Epithelial cell of esophagus (primary cell): ENCODE results near the gene GNAS.

Experiments used
- DNase-seq: peaks from one replicate; pipeline ENCODE4 v3.0.0; 2010; ENCODE audit warnings: low read depth
- H3K4me3 ChIP-seq: 2 replicates; pipeline ENCODE4 v1.5.1; 2011; ENCODE audit warnings: mild to moderate bottlenecking, low read length, control low read depth
- CTCF ChIP-seq: IDR thresholded peaks from 2 replicates; pipeline ENCODE4 v1.5.1; 2011; ENCODE audit warnings: low read depth, mild to moderate bottlenecking, low read length, control low read depth, inconsistent platforms; ENCODE audit not compliant: insufficient read depth; ENCODE audit errors: missing control alignments

The GNAS gene

DNA sequence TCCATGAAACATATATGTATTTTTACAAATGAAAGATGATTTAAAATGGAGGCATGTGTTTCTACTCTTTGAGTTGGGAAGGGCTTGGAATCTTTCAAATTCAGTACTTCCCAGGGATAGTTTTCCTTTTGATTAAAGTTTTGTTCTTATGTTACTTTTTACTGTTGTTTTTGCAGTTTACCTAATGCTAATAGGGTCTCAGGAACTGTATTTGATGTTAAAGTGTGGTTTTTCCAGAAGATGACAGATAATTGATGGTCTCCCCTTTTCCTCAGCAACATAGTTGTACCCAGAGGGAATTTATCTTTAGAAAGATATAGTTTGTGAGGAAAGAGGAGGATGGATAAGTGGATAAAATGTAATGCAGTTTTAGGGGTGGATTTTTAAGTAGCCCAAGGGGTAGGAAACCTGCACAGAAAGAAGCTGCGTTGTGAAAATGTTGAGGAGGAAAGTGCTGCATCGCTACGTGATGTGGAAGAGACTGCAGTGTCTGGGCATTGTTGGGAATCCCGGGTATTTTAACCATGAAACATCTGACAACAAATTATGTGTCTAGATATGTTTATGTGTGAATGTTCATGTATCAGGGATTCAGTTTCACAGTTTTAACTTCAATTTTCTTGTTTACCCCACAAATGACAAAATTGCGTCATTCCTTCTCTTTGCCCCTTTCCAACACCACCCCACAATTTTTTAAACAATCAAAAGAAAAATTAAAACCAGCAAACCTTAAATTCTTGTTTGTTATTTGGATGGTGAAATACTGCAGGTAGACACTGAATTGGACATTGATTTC is 42.3 kb downstream of the GNAS start:
- DNase-seq = no peak
- TF ChIP-seq CTCF = no peak

DNA sequence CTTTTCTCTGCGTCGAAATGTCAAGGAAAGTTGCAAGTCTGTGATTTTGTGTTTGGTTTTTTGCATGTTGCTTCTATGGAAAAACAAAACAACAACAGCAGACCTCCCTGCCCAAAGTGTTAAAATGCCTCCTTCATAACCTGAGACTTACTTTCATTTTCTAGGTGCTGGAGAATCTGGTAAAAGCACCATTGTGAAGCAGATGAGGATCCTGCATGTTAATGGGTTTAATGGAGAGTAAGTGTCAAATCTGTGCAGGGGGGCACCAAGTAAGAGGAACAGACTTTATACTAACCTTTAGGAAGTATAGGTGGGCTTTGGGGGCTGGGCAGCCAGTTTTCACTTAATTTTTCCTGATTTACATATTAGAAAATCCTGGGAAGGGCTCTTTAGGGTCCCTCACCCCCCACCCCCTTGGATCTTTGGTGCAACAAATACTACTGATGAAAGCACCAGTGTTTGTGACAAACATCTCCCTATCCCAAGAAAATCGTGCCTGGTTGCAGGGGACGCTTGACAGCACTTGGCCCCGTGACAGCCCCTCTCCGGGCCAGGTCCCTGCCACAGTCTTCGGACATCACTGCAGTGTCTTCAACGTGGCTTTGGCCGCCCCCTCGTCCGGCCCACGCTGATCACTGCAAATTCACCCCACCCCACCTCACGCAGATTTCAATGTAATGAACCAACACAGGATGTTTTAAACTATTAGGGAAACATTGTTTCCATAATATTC is 43.1 kb downstream of the GNAS start:
- TF ChIP-seq CTCF = no peak
- H3K4me3 ChIP-seq = no peak overlapping the region
- DNase-seq = no peak

More for the DNA sequence above, 42.3 kb downstream of the GNAS start:
- H3K4me3 ChIP-seq = no peak overlapping the region

DNA sequence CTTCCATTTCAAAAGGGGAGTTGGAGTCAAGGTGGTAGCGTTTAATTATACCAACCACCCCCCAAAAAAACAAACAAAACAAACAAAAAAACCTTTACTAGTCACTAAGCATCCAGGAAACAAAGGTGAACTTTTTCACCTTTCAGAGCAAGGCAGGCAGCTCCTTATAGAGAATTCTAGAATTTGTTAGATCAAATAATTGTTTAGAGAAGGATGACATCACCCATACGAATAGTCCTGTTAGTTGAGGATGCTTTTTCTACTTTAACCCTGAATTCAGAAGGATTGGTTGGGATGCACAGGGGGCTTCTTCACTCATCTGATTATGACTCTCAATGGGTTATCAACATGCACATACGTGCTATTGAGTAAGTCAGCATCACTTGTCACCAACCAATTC is 44.3 kb downstream of the GNAS start:
- no peak overlapping the region for H3K4me3 ChIP-seq
- no peak for TF ChIP-seq CTCF
- DNase-seq = no peak

DNA sequence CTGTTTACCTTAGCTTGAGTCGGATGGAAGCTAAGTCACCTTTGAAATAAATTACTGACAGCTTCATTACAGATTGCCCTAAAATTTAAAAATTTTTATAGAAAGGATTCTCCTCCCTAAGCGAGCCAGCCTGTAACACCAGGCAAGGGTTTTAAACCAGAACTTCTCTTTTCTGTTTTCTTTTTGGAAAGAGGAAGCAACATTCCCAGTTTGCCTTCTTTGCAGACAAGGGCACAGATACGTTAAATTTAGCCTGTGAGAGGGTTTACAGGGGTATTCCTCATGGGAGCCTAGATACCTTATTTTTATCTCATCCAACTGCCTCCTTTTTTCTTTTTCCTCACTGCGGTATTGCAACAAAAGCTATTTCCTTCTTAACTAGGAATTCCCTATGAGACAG is 45.0 kb downstream of the GNAS start:
- DNase-seq = no peak
- TF ChIP-seq CTCF = no peak
- no peak overlapping the region for H3K4me3 ChIP-seq

DNA sequence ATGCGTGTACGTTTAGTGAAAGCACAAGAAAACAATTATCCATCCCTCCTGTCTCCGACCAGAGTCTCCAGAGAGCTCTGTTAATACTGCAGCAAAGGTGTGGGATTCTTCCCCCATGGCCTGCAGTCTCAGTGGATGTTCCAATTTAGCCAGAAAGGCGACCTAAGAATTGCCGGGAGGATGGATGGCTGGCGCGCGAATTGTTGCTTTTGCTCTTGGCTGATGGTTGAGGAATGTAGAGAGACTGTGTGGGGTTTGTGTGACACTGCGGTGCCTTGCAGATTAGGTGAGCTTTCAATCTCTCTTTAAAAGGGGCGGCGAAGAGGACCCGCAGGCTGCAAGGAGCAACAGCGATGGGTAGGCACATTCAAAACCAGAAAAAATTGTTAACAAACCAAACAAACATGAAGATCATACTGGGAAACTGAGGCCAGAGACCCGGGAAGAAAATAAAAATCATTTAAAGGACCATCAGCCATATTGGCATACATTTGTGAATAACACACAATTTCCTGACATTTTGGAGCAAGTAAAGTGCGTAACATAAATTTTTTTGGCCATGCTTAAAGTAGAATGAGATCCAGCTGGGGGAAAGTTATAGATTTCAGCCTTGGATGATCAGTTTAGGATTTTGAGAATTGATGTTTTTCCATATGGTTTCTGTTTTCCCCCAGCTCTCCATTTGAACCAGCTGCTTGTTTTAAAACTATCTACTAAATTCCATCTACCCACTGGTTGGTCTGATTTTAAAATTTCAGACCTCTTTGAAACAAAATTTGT is 46.3 kb downstream of the GNAS start:
- H3K4me3 ChIP-seq = no peak overlapping the region
- no peak for DNase-seq
- no peak for TF ChIP-seq CTCF

- no peak overlapping the region for H3K4me3 ChIP-seq
- DNase-seq = no peak
- no peak for TF ChIP-seq CTCF
These were observed 47.0 kb downstream of the GNAS start for GRCh38 chr20:58899512-58899911.
